Ascending aorta (tissue), 2 donors: ENCODE data around the gene HMCN1. TPM values are rescaled to one million over a fixed set of nuclear protein-coding genes. Genes with fewer than 3 reads are reported as not detected.
A peak's percentile ranks its signal among the peaks of the same experiment; 100 is the strongest.

Source experiments
- DNase-seq, 2 donors: peaks; one replicate each; pipeline ENCODE4 v3.0.0-alpha.2; 2019; ENCODE audit warnings: low spot score in 2 of 2
- H3K27ac ChIP-seq, 2 donors: fragments of 200-600 bp; sonication (generic); one replicate each; pipeline ENCODE4 v1.5.1; 2016 to 2017; ENCODE audit warnings: mild to moderate bottlenecking in 1 of 2
- H3K27me3 ChIP-seq: fragments of 200-600 bp; sonication (generic); one replicate; pipeline ENCODE4 v1.5.1; 2017
- H3K36me3 ChIP-seq, 2 donors: fragments of 200-600 bp; sonication (generic); one replicate each; pipeline ENCODE4 v1.5.1; 2016
- H3K4me1 ChIP-seq, 2 donors: fragments of 200-600 bp; sonication (generic); one replicate each; pipeline ENCODE4 v1.5.1; 2016 to 2017; ENCODE audit warnings: mild to moderate bottlenecking in 1 of 2
- H3K4me3 ChIP-seq, 2 donors: fragments of 200-600 bp; sonication (generic); one replicate each; pipeline ENCODE4 v1.5.1; 2016 to 2017; ENCODE audit warnings: mild to moderate bottlenecking in 1 of 2
- H3K9me3 ChIP-seq, 2 donors: fragments of 200-600 bp; sonication (generic); one replicate each; pipeline ENCODE4 v1.5.1; 2016
- CTCF ChIP-seq, 3 experiments: fragments of 200-600 bp in 2 of 3; fragments of 450-650 bp in 1 of 3; sonication (generic) in 2 of 3; IDR thresholded peaks; one replicate each; pipeline ENCODE4 v1.5.1; 2016 to 2019; ENCODE audit warnings: antibody characterized with exemption in 3 of 3, mild to moderate bottlenecking in 1 of 3, moderate library complexity in 1 of 3
- intact Hi-C: fragments of 100-400 bp; cut with DNase I; formaldehyde crosslinking; loops from one replicate; pipeline ENCODE4 v1.15.1; 2023
- total RNA-seq: library from RNA; depleted of rRNA; stranded (reverse); fragments of >200 nt; gene quantifications from one replicate; pipeline ENCODE4 v1.1.0, GENCODE V29; 2016

Gene HMCN1
- total RNA-seq, 1 donor from 2014 or later: 61.7 TPM

GRCh38 chr1:186143481-186143880, 409.3 kb downstream of the HMCN1 start:
- Histone ChIP-seq H3K4me1 (peaks cover 0 to 11% of the 10 kb centered on the region in 2 donors), H3K36me3 (peaks cover 32 to 40% of the 10 kb centered on the region in 2 donors), H3K4me3 (no peak overlapping the region), H3K27ac (peak overlapping the region in 1 of 2 donors; percentile 10), H3K9me3 (no peaks in the 10 kb centered on the region), H3K27me3 (no peaks in the 10 kb centered on the region)
- TF ChIP-seq CTCF (IDR thresholded peaks at IDR 0.05): no peak
- intact Hi-C loops: no loop called here
- DNase-seq: no peak

GRCh38 chr1:186144505-186144904, 410.3 kb downstream of the HMCN1 start:
- intact Hi-C loops: no loop called here
- Histone ChIP-seq H3K4me1 (peaks cover 0 to 9% of the 10 kb centered on the region in 2 donors), H3K27me3 (no peaks in the 10 kb centered on the region), H3K9me3 (no peaks in the 10 kb centered on the region), H3K4me3 (no peak overlapping the region), H3K36me3 (peaks cover 32 to 43% of the 10 kb centered on the region in 2 donors), H3K27ac (peak overlapping the region in 1 of 2 donors; percentile 17)
- TF ChIP-seq CTCF (IDR thresholded peaks at IDR 0.05): no peak
- no peak for DNase-seq

GRCh38 chr1:186146974-186147373, 412.8 kb downstream of the HMCN1 start:
- no peak overlapping the region for H3K4me3 ChIP-seq
- H3K4me1 ChIP-seq: peaks cover 0 to 15% of the 10 kb centered on the region in 2 donors
- H3K36me3 ChIP-seq: peaks cover 32 to 43% of the 10 kb centered on the region in 2 donors
- no peak for DNase-seq
- no peaks in the 10 kb centered on the region for H3K27me3 ChIP-seq
- no peak overlapping the region for H3K27ac ChIP-seq
- intact Hi-C loops: no loop called here
- no peaks in the 10 kb centered on the region for H3K9me3 ChIP-seq
- TF ChIP-seq CTCF (IDR thresholded peaks at IDR 0.05): no peak

GRCh38 chr1:186149591-186149990, 415.4 kb downstream of the HMCN1 start:
- peaks cover 25 to 43% of the 10 kb centered on the region in 2 donors for H3K36me3 ChIP-seq
- no peak overlapping the region for H3K27ac ChIP-seq
- intact Hi-C loops: no loop called here
- no peak for TF ChIP-seq CTCF (IDR thresholded peaks at IDR 0.05)
- no peaks in the 10 kb centered on the region for H3K9me3 ChIP-seq
- no peaks in the 10 kb centered on the region for H3K27me3 ChIP-seq
- no peak for DNase-seq
- H3K4me1 ChIP-seq: peaks cover 0 to 19% of the 10 kb centered on the region in 2 donors
- H3K4me3 ChIP-seq: no peak overlapping the region

GRCh38 chr1:186152227-186152619, 418.0 kb downstream of the HMCN1 start:
- intact Hi-C loops: loop anchor here (5.0 kb wide), 1 partner anchor 40 kb away; no protein-coding TSS in a partner anchor
- peak overlapping the region; percentile 8 to 42 for H3K27ac ChIP-seq

More at GRCh38 chr1:186152227-186152619, 418.0 kb downstream of the HMCN1 start:
- Histone ChIP-seq H3K9me3 (no peaks in the 10 kb centered on the region), H3K36me3 (peaks cover 2 to 16% of the 10 kb centered on the region in 2 donors), H3K27me3 (no peaks in the 10 kb centered on the region), H3K4me1 (peaks cover 0 to 19% of the 10 kb centered on the region in 2 donors), H3K4me3 (no peak overlapping the region)
- TF ChIP-seq CTCF (IDR thresholded peaks at IDR 0.05): no peak
- no peak for DNase-seq
